Transverse colon (tissue), 4 donors: ENCODE data around the gene PRSS1.
A peak's percentile ranks its signal among the peaks of the same experiment; 100 is the strongest.

Source experiments
- CTCF ChIP-seq, 5 experiments: fragments of 200-600 bp in 3 of 5; fragments of 450-650 bp in 2 of 5; sonication (generic) in 3 of 5; IDR thresholded peaks; 1 replicate in 2 of 5; 2 replicates in 3 of 5; pipeline ENCODE4 v1.5.1; 2016 to 2017; ENCODE audit warnings: antibody characterized with exemption in 5 of 5, inconsistent platforms in 3 of 5, mild to moderate bottlenecking in 2 of 5, moderate library complexity in 1 of 5
- POLR2AphosphoS5 ChIP-seq, 3 donors: sonication (generic); formaldehyde crosslinking; IDR thresholded peaks; one replicate each; pipeline ENCODE4 v1.6.1; 2016; ENCODE audit warnings: antibody characterized with exemption in 3 of 3

- TF ChIP-seq CTCF (IDR thresholded peaks at IDR 0.05) (no peak), POLR2AphosphoS5 (IDR thresholded peaks at IDR 0.05) (peak in 2 of 3 donors; percentile 36 to 45)
Measured at GRCh38 chr7:142785841-142786250, 36.6 kb downstream of the PRSS1 start.
